Measurements from ENCODE around the gene CCDC24. TPM values are rescaled to one million over a fixed set of nuclear protein-coding genes. Genes with fewer than 3 reads are reported as not detected.

Gene CCDC24
- total RNA-seq, 1 experiment from 2014 or later = 11.8 TPM

- Histone ChIP-seq H3K23me2 (ENCODE audit: insufficient read length, low read depth, low read length, poor library complexity, severe bottlenecking) (no peaks in the 10 kb centered on the region), H3K56ac (ENCODE audit: insufficient read length, low read depth, low read length) (no peak overlapping the region), H3T11ph (ENCODE audit: low read length) (no peak overlapping the region), H3K27ac (ENCODE audit: insufficient read length, low read depth, low read length) (no peak overlapping the region), H2AFZ (ENCODE audit: low read length) (no peak overlapping the region), H4K20me1 (ENCODE audit: control insufficient read depth, insufficient read depth, insufficient read length) (no peaks in the 10 kb centered on the region), H2BK15ac (ENCODE audit: low read depth, low read length) (no peak overlapping the region), H3K23ac (ENCODE audit: insufficient read length, low read depth, low read length) (no peak overlapping the region), H3K9ac (ENCODE audit: extremely low read depth, insufficient read length, low read length) (no peak overlapping the region), H3K4ac (ENCODE audit: low read depth, low read length) (no peak overlapping the region), H4K8ac (replicated peaks; ENCODE audit: insufficient read length, low read depth, low read length) (no peak overlapping the region), H3K4me2 (ENCODE audit: insufficient read depth, insufficient read length, low read length) (no peak overlapping the region), H2AK5ac (ENCODE audit: insufficient read length, low read length) (no peak overlapping the region), H3K4me1 (ENCODE audit: insufficient read depth, low read length) (peaks cover 4% of the 10 kb centered on the region; the same call in 1 of the 2 replicates), H3K79me2 (ENCODE audit: insufficient read depth, low read length) (no peaks in the 10 kb centered on the region), H2BK5ac (ENCODE audit: insufficient read length, low read length) (no peak overlapping the region), H3K27me3 (ENCODE audit: insufficient read depth, low read length) (no peaks in the 10 kb centered on the region), H3K14ac (ENCODE audit: insufficient read depth, low read length) (no peak overlapping the region), H4K5ac (ENCODE audit: insufficient read length, low read depth, low read length) (no peak overlapping the region), H3K18ac (ENCODE audit: insufficient read length, low read depth, low read length) (no peak overlapping the region), H3K9me3 (ENCODE audit: control insufficient read depth, low read depth, low read length) (no peaks in the 10 kb centered on the region), H2BK20ac (ENCODE audit: low read depth, low read length, poor library complexity, severe bottlenecking) (no peak overlapping the region), H2BK120ac (ENCODE audit: low read depth, low read length, poor library complexity, severe bottlenecking) (no peak overlapping the region), H2BK12ac (ENCODE audit: insufficient read length, low read depth, low read length) (no peak overlapping the region), H3K79me1 (ENCODE audit: insufficient read depth, low read depth, low read length, poor library complexity, severe bottlenecking) (no peaks in the 10 kb centered on the region), H4K91ac (ENCODE audit: insufficient read length, low read depth, low read length) (no peak overlapping the region)
- H3K9me3 Mint-ChIP-seq = no peaks in the 10 kb centered on the region
- peaks cover 13% of the 10 kb centered on the region for H3K27me3 Mint-ChIP-seq (ENCODE audit: low read depth)
- H3K36me3 Mint-ChIP-seq (ENCODE audit: insufficient read depth in 1 of 3, low read depth in 3 of 3) = no peaks in the 10 kb centered on the region; a peak in 1 of 7 replicates
- WGBS (ENCODE audit: extremely low coverage, insufficient read length, low lambda C conversion rate) = no CpG with 5 or more reads among the region's 5 CpGs
- H3K4me1 Mint-ChIP-seq = peaks cover 20 to 21% of the 10 kb centered on the region in 2 experiments
- TF ChIP-seq CTCF (conservative IDR thresholded peaks at IDR 0.05) = no peak
- H3K27ac Mint-ChIP-seq = no peak overlapping the region
- no peak overlapping the region for H3K4me3 Mint-ChIP-seq
- DNase-seq = no peak
Observed at GRCh38 chr1:44037154-44037553, 45.8 kb downstream of the CCDC24 start.

Measured in H9 (cell line).